Right renal cortex interstitium (tissue), 3 donors: ENCODE data around the gene GYPA. TPM values are rescaled to one million over a fixed set of nuclear protein-coding genes. Genes with fewer than 3 reads are reported as not detected.
"Not testable (repeated sequence)": the region's sequence is repeated elsewhere in the genome, so short reads cannot be mapped to it uniquely, and the experiment has no call there.

Source experiments
- DNase-seq, 3 donors: peaks; one replicate each; pipeline ENCODE4 v3.0.0-alpha.2; 2013; ENCODE audit warnings: low read depth in 3 of 3, low spot score in 2 of 3
- polyA plus RNA-seq, 3 donors: library from polyadenylated mRNA; unstranded; fragments of 120-200 nt; gene quantifications; one replicate each; pipeline ENCODE4 v1.2.1, GENCODE V29; 2013; ENCODE audit not compliant: insufficient read length in 3 of 3

Gene GYPA
- polyA plus RNA-seq, 3 donors, result 2.6 to 6.4 (median 3.6) TPM

DNA sequence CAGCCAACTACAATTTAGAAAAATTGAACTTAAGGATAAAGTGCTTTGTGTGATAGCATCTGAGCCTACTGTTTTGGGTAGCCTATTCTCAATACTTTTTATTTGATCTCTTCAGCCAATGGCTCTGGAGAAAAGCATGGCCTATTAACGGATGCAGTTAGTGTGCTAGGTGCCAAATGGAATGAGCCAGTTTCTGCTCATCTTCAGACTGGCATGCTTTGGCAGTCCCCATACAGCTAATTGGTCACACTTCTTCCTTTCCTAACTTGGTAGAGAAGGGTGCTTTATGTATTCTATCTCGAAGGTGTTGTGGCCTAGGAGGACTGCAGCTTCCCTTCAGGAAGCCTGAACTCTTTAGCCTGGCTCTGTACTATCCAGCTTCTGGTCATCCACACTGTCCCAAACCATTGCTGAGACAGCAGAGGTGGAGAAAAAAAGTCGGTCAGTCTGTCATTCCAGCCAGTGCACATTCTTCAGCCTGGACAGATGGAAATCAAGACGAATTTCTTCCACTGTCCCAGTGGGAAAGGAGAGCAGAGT, 11.1 kb downstream of the GYPA start:
- DNase-seq, result not testable (repeated sequence)

DNA sequence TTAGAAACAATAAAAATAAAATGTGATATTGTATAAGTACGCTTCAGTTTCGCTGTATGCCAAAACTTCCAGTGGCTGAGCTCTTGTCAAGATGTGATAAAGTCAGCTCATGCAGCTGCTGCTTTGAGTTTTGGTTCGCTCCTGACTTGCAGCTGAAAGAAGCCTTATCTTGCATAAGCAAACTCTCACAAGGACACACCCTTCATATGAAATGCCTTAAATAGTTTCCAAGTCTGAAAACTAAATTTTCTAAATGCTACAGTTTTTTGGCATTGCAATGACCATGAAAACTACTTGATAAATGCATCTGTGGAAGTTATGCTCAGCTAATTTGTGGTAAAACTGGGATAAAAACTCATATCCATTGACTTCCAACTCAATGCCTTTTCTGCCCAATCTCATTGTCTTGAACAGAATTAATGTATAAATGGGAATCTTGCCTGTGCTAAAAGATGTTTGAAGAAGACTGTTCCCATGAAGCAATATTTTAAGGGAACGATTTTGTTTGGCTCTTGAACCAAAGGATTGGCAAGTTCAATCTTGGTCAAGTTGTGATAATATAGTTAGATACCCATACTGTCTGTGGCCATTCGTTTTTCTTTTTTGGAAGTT, 11.7 kb downstream of the GYPA start:
- DNase-seq, result not testable (repeated sequence)

DNA sequence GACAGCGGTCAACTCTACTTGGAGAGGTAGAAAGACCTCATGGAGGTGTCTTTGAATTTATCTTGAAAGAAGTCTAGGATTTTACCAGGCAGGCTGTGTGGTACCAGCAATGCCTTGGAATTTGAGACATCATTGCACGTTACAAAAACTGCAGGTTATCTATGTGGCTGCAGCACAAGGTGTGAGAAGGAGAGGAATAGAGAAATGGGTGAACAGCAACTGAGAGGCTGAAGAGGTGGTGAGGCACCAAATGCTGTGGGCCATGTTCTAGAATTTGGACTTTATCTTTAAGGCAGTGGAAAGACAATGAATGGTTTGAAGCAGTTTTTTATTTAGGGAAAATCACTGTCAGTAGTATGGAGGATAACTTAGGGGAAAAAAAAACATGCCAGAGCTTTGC, 15.4 kb downstream of the GYPA start:
- DNase-seq, result not testable (repeated sequence)

DNA sequence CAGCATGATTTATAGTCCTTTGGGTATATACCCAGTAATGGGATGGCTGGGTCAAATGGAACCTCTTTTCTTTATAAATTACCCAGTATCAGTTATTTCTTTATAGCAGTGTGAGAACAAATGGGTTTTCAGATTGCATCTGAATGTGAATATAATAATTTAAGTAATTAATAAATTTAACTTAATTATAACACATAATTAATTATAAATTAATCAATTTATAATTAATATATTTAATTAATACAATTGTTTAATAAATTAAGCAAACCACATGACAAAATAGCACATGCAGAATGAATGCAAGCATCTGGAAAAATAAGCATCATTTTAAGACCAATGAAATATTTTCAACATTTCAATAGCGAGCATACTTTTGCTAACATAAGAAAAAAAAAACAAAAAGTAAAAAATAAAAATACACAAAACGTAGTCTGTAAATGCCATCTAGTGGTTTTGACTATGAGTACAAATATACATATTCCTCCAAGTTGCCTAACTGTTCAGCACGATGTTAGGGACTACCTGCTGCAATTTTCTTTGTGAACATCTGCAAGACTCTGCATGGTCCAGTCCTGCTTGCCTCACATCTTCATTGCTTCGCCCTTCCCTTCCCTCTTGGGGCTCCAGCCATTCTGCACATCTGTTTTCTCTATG, 16.4 kb downstream of the GYPA start:
- not testable (repeated sequence) for DNase-seq

DNA sequence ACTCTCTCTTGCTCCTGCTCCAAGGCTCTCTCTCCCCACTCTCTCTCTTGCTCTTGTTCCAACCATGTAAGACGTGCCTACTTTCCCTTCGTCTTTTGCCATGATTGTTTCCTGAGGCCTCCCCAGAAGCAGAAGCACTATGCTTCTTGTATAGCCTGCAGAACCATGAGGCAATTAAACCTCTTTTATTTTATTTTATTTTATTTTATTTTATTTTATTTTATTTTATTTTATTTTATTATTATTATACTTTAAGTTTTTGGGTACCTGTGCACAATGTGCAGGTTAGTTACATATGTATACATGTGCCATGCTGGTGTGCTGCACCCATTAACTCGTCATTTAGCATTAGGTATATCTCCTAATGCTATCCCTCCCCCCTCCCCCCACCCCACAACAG, 17.2 kb downstream of the GYPA start:
- DNase-seq, result not testable (repeated sequence)

DNA sequence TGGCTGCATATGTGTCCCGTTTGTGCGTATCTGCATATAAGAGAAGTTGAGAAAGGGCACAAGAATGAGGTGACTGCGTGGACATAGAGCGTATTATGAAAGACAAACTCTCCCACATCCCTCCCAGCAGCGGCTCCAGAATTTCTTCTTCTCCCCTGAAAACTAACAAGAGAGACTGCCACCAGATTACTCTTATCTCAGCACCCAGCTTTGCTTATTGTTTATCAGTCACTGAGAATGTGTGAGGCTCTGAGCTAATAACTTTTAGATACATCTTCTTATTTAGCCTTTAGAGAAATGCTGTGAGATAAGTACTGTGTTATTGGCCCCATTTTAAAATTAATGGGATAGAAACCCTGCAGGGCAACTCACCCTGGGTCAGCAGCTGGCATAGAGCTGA, 20.8 kb downstream of the GYPA start:
- not testable (repeated sequence) for DNase-seq

DNA sequence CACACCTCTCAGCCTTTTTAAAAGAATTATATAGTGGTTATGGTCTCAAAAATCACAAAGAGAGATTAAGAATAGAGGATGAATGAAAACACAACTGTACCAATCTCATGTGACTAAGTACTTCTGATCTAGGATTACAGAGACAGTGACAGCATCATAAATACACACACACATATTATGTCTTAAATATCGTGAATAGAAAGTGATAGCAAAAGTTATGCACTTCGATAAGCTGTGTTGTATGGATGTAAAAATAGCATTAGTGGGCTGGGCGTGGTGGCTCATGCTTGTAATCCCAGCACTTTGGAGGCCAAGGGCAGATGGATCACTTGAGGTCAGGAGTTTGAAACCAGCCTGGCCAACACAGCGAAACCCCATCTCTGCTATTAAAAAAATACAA, 25.0 kb downstream of the GYPA start:
- no peak for DNase-seq

DNA sequence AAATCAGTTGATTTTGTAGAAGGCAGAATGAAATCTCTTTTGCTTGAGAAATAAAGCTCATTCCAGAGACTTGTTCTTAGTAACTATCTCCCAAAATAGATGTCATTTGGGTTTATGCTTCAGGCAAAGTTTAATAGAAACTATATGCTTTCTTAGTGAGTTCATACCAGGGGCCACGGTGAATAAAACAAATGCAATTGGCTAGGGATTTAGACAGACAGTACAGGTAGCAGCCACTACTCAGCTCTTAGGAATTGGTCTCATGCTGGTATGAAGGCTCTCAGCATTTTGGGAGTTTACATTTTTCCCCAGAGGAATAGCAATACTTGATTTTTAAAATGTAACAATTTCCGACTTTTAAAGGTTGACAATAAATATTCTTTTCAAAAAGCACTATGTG, 27.0 kb downstream of the GYPA start:
- DNase-seq, result no peak

DNA sequence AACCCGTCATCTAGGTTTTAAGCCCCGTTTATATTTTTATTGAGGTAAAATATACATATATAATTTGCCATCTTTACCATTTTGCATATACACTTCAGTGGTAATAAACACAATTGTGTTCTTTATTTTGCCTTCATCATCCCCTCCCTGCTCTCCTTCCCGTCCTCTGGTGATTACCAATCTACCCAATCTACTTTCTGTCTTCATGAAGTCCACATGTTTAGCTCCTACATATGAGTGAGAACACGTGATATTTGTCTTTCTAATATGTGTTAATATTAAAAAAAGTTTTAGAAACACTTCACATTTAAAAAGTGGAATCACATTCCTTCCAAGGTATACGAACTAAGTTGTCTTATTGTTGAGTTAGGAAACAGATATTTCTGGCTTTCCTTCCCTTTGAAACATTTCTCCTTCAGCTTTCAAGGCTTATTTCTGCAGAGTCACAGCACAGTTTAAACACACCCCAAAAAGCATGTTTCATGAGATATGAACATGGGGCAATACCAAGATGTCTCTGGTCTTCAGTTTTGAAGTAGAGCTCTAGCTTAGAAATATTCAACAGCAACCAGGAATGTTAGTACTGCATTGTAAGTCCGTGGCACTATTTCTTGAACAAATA, 35.9 kb downstream of the GYPA start:
- DNase-seq, result no peak

DNA sequence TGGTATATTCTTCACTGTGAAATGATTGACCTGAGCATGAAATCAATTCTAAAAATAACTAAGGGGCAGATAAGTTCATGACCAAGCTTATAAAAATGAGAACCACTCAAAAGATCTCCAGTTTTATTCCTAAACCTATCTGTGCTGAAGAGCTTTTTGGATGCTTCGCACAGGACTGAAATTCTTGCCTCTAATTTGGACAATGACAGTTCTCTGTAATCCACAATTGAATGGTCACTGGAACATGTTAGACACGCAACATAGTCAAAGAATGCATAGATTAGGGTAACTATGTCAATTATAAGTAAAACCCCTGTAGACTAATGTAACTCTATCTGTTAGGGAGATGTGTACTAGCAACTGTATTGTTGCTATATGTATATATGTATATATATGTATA, 42.7 kb downstream of the GYPA start:
- DNase-seq, result not testable (repeated sequence)

DNA sequence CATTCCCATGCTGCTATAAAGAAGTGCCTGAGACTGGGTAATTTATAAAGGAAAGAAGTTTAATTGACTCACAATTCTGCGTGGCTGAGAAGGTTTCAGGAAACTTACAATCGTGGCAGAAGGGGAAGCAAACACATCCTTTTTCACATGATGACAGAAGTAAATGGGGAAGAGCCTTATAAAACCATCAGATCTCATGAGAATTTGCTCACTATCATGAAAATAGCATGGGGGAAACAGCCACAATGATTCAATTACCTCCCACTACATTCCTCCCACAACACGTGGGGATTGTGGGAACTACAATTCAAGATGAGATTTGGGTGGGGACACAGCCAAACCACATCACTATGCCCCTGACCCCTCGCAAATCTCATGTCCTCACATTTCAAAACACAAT, 46.5 kb downstream of the GYPA start:
- not testable (repeated sequence) for DNase-seq

DNA sequence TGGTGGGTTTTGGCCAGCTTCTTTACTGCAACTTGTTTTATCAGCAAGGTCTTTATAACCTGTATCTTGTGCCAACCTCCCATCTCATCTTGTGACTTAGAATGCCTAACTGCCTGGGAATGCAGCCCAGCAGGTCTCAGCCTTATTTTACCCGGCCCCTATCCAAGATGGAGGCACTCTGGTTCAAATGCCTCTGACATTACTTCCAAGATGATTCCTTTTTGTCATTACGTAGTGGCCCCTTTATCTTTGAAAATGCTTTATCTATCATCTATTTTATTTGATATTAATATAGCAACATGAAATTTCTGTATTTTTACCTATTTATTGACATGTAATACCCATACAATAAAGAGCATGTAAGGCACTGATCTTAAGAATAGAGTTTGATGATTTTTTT, 49.3 kb downstream of the GYPA start:
- not testable (repeated sequence) for DNase-seq

DNA sequence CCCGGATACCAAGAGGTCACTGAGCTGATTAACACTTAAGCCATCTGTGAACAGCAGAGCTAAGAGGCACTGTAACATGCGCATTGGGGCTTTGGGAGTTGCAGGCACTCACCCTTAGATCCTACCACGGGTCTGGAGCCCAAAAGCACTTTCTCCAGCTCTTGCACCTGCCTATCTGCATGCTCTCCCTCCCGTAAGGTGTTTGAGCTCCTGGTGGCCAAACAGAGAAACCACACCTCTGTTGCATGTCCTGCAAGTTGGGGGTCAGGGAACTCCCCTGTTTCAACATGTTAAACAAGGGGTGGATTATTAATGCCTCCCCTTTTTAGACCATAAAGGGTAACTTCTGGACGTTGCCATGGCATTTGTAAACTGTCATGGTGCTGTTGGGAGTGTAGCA, 49.8 kb downstream of the GYPA start:
- no peak for DNase-seq

DNA sequence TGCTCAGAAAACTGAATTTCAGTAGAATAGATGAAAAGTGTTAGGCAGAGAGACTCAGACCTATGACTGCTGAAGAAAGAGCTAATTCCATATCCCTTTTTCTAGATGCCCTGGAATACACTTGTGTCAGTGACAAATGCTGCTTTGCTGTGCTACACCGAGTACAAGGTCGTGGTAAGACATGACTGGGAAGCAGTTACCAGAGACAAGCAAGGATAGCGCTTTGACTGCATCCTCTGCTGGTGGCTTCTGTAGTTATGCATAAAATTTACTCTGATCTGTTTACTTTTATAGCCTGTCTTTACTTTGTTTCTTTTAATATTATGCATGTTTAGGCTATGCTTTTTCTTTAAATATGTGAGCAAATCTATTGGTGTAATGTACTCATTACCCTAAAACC, 58.5 kb downstream of the GYPA start:
- DNase-seq, result not testable (repeated sequence)

DNA sequence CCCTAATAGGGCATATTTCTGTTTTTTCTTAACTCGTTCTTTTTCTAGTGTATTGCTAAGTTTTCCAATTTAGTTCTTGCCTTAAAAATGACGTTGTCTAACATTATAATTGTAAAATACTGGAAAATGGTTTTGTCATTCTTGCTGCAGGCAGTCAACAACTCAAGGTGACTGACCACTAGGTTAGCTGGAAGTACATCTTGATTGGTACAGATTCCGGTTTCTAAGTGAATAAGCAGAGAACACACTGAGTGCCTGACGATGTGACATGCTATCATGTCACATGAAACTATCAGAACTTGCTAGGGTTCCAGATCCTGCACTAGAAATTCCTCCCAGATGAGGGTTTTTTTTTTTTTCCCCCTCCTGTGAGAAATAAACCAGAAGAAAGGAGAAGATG, 60.4 kb downstream of the GYPA start:
- DNase-seq, result not testable (repeated sequence)

DNA sequence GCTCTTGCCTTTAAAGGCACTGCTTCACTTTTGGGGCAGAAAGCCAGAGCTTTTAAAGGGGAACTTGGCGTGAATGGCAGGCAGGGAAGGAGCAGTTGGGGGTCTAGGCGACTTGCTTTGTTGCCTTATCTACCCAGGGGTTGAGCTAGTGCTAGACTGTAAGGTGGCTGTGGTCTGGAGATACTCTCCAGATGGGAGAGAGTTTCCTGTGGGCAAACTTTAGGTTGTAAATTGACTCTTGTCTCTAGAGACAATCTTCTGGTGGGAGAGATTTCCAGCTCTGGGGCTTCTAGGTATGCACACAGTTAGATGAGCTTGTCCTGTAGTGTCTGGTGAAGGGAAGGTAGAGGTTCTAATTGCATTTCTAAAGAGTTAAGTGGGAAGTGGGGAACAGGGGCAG, 61.8 kb downstream of the GYPA start:
- not testable (repeated sequence) for DNase-seq

DNA sequence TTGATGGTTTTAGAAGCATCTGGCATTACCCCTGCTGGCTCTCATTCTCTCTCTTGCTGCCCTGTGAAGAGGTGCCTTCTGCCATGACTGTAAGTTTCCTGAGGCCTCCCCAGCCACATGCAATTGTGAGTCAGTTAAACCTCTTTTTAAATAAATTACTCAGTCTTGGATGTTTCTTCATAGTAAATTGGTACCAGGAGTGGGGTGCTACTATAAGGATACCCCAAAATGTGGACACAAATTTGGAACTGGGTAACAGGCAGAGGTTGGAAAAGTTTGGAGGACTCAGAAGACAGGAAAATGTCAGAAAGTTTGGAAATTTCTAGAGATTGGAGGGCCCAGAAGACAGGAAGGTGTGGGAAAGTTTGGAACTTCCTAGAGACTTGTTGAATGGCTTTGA, 79.0 kb downstream of the GYPA start:
- not testable (repeated sequence) for DNase-seq

DNA sequence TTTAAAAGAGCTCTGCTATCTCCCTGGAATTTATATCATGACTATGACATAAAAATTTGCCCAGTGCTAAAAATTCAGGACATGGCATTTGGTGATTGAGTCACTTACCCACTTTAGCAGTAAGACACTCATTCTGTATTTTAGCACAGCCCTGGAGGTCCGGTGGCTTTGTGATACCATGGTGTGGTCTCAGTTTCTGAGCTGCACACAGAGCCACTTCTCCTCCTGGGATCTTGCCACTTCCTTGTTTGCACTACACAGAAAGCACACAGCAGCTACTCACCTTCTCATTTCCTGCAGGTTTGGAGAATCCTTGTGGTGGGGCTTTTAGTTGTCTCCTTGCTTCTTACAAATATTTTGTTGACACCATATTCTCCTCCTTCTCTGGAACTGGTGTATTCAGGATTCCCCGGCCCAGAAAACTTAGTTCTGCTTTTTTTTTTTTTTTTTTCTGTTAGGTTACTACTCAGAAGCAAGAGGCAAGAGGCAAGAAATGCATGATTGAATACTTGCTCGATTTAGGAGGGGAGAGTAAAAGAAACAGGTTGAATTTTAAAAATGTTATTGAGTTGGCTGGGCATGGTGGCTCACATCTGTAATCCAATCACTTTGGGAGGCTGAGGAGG, 80.2 kb downstream of the GYPA start:
- DNase-seq, result not testable (repeated sequence)
